ENCODE results near the gene XIRP1.

XIRP1 gene

DNA sequence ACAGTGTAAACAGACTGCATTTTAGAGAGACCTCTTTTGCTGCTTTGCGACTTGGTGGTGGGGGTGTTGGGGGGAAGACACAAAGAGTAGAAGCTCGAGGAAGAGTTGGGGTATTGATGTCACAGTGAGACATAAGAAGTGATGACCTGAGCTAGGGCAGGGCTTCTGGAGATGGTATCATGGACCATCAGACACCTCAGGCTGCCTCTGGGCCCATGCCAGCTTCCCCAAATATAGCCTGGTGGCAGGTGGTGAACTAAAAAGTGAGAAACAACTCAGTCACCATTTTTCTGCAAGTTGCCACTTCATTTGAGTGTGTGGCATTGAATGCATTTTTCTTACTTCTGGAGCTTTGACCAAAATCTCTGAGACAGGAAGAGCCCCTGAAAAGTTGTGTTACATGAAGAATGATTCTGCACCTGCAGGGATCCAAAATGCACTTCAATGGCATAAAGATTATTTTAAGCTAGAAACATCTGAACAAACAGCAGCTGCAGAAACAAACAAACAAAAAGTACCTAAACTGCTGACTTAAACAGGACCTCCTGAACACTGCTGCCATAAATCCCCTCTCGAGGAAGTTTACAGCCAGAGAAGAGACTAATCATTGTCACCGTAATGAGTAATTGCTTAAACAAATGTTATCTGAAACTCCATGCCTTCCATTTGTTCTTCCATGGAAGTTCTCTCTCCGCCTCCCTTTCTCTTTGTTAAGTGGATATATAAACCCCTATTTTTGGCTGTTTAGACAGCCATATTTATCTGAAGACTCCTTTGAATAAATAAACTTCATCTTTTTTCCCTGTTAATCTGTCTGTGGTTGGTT is 15.2 kb upstream of the XIRP1 start:
- DNase-seq: no peak

DNA sequence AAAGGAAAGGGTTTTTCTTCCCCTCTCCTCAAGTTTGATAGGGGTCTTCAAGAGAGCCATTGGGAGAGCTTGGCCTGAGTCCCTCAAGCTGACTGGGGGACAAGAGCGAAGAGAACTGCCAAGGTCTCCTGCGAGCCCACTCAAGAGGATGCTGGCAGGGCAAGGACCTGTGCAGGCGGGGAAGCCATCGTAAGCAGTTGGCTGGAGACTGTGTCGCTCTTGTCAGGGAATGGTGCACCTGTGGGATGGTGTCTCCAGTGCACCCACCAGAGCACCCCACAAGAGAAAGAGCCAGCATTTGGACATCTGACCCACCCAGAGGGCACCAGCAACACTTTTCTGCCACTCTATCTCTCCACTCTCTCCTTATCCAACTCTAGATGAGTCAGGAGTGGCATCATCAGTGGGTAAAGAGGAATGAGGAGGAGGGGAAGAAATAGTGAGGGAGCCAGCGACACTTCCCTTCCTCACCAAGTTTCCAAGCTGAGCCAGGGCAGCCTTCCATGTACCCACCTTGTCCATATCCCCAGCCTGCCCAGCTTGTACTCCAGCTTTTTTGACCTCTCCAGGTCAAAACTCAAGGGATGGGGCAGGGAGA is 13.6 kb upstream of the XIRP1 start:
- no peak for DNase-seq

DNA sequence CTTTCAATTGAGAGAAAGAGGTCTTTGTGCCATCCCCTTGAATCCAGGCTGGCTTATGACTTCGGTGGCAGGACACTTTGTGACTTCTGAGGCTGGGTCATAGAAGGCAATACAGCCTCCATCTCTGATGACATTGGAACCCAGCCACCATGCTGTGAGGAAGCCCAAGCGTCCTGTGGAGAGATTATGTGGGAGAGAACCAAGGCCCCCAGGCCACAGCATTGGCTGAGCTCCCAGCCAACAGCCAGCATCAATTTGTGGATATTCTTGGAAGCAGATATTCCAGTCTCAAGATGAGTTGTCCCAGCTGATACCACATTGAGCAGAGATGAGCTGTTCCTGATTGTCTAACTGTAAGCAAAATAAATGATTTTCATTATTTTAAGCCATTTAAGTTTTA is 12.7 kb upstream of the XIRP1 start:
- no peak for DNase-seq

DNA sequence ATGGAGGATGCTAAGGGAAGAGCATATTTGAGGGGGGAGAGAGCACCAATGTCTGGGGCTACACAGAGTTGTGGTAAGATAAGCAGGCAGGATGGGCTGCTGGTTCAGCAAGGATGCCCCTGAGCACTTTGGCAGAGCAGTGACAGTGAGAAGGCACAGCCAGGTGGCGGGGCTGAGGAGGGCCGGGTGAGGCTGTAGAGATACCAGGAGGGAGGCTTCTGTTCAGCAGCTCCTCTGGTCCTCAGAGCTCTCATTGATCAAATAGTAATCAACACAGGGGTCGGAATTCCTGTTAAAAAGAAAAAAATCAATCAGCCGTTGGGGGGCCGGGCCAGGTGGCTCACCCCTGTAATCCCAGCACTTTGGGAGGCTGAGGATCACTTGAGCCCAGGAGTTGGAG is 11.5 kb upstream of the XIRP1 start:
- DNase-seq: no peak

DNA sequence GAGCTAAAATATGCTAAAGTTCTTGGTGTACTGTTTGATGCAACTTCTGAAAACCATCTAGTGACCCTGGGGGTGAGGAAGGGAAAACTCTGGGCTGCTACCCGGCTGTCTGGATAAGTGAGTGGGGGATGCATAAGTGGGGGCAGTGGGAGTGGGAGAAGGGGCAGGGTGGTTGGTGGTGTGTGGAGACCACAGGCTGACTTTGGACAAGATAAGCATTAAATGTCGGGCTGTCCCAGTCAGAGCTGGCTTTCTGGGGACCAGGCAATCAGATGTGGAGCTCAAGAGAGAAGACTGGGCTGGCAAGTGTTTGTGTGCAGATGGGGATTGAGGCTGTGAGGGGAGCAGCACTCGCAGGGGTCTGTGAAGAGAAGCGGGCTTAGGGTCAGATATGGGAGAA is 11.0 kb upstream of the XIRP1 start:
- DNase-seq: no peak

DNA sequence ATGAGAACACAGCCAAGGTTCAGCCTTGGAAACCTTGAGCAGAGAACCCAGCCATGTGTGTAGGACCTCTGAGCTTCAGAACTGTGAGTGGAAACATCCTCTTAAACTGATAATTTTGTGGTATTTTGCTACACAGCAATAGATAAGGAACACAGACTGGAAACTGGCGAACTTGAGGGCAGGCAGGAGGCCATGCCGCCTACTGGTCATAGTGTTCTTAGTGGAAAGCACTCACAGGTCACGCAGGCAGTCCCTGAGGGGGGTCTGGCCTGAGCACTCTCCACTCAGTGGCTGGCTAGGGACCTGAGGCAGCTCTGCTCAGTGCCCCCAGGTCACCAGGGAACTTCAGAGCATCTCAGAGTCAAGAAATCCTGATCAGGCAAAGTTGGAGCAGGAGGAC is 9.7 kb upstream of the XIRP1 start:
- DNase-seq: no peak

DNA sequence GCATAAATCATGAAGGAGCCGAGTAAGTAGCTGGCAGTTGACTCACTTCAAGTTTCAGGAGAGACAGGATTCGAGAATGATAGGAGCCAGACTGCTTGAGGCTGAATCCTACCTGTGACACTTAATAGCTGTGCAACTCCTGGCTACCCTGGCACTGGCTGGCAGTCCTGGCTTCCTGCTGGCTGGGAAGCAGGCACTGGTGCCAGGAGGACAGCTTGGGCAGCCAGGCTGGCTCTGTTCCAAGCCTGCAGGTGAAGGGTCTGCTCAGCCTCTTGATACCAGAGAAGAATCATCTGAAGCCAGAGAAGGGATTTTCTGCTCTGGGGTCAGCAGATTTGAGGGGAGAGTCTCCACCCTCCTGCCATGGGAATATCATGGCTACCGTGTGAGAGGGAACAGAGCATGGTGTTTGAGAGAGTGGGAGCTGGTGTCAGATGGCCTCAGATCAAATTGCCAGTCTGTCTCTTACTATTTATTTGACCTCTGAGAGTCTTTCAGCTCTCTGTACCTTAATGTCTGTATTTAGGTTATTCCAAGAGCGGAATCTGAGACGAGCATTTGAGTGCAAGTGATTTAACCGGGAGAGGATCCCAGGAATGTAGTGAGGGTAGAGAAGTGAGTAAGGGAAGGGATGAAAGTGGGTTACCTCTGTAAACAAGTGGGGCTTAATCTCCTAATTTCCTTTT is 4.4 kb upstream of the XIRP1 start:
- DNase-seq: no peak

DNA sequence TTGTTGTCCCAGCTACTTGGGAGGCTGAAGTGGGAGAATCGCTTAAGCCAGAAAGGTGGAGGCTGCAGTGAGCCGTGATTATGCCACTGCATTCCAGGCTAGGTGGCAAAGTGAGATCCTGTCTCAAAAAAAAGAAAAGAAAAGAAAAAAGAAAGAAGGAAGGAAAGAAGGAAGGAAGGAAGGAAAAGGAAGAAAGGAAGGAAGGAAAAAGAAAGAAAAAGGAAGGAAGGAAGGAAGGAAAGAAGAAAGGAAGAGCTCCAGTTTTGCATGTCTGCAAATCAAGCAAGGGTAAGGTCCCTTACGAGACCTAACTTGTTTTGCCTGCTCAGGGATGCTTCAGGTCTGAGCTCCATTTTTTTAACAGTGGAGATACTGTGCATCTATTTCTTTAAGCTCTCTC is 3.6 kb upstream of the XIRP1 start:
- DNase-seq: no peak

DNA sequence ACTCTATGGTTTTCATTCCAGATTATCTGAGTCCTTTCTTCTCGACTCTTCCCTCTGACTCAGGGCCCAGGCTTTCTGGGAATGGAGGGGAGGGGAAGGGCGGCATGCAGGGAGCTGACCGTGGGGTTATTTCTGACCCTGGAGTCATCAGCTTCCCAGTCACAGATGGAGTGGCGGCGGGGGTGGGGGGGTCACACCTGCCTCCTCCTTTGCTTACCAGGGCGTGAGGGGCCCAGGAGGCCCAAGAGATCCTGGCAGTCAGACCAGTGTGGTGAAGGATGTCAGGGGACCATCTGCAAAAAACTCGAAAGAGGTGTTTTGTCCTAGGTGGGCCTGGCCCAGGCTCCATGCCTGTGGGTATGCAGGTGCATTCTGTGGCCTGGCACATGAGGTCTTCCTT is 996 bp upstream of the XIRP1 start:
- DNase-seq: no peak

DNA sequence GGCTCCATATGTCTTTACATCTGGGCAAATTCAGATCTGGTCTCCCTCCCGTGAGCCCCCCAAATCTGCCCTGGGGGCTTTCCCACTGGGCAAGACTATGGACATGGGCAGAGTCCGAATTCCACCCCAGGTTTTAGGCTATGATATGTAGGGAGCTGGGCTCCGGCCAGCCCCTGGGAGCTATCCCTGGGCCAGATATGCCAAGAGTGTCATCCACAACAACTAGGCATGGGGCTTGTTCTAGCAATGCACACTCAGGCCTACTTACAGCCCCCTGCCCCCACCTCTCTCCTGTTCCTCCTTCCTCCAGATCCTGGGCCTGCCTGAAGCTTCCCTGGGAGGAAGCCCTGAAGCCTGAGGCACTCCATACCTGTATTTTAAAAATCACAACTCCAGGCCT is 622 bp downstream of the XIRP1 start:
- DNase-seq: no peak

DNA sequence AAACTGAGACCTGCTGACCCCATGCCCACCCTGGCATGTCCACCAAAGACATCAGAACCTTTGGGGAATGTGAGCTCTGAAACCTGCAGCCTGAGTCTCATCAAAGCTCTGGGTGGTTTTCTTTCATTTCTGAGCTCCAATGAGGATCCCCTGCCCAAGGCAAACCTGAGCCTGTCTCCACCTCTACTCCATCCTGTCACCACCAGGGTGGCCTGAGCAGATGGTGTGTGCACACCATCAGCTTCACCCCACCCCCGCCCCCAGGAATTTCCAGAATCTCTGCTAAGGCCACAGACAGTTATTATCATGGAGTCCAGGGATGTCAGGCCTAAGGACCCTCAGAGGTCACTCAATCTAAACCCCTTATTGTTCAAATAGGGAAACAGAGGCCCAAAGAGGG is 1.3 kb downstream of the XIRP1 start:
- DNase-seq: no peak

DNA sequence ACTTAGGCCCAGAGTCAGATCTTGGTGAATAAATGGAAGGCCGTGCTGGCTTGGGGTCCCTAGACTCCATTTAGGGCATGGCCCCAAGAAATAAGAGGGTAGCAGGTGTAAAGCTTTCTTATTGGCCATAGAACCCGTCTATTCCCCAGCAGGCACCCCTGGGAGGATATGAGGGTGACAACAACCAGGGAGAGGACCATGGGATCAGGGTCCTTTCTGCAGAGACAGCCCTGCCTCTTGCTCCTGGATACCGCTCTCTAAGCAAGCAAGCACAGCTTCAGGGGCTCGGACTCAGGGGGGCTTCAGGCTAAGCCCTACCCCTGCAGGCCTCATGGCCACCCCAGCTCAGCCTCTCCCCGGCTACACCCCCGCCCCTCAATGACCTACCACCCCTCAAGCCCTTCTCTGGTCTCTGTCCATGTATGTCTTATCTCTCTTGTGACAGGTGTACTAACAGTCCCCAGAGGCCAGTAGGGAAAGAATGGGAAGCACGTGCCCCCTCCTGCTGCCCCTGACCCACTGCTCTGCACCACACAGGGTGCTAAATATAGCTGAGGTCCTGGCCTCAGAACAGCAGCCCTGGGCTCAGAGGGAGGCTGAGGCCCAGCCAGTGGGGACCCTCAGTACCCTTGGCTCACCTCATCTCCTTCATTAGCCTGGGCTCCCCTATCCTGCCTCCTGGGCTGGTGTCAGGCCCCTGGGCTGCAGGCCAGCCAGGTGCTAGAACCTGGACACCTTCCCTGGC is 1.9 kb downstream of the XIRP1 start:
- DNase-seq: no peak

DNA sequence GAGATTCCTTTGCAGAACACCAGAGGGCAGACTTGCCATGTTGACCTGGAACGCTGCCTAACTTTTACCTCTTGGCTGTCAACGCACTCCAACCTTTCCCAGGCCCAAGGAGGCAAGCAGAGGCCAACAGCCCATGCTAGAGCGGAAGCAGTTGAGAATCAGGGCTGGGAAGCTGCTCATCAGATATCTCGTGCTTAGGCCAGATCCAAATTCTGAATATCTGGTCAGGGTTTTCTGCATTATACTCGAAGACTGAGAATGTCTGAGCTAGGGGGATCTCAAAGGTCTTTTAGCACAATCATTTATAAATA is 2.5 kb downstream of the XIRP1 start:
- DNase-seq: peak; percentile 74

DNA sequence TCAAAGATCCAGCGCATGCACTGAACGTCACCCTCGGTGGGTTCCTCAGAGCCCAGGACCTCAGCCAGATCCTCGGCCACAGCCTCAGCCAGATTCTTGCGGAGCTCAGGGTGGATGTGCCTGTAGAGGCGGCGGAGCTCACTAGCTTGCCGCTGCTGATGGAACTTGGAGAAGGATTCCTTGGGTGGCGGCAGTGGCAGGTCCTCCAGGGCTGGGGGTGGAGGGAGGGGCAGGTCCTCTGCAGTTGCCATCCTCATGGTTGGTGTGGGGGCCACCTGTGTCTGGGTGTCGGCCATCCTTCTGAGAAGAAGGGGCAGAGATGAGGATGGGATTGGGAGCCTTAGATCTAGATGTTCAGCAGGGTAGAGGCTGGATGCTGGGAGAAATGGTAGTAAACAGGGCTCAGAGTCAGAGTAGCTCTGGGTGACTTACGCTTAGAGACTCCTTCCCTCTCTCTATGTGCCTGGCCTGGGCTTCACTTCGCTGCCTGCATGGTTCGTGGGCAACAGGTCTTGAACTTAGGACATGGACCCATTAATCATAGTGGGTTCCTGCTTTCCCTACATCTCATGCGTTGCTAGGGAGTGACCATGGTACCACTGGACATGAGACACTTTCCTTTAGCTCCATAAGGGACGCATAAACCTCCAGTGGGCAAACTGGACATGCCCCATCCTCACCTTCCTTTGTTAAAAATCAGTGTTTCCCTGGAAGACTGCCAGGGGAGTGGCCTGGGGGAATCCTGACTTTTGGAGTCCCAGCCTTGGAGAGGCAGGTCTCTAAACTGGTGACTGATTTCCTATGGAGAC is 3.0 kb downstream of the XIRP1 start:
- DNase-seq: no peak

DNA sequence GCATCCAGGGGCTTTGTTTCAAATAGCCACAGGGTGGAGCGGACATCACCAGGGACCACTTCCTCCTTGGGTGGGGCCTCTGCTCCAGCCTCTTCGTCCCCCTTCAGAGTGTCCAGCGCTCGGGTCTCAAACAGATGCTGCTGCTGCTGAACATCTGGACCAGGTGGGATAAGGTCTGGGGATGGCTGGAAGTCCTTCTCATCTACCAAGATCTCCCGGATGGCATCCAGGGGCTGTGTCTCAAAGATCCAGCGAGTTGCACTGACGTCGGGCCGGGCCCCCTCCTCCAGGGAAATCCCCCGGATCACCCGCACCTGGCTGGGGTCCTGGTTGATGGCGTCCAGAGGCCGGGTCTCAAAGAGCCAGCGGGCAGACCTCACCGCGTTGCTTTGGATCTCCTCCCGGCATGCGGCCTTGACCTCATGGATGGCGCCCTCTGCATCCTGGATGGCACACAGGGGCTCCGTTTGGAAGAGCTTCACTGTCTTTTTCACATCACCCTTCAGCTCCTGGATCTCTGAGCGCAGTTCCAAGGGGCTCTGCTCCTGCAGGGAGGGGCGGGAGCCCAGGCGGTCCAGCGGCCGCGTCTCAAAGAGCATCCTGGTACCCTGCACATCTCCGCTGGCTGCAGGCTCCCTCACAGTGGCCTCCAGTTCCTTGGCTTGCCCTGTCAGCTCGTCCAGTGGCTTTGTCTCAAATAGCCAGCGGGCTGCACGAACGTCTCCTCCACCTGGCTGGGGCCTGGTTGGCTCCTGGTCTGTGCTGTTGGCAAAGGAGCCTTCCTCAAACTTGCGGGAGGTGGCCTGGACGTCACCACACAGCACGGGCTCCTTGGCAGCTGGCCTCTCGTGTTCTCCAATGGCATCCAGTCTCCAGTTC is 3.9 kb downstream of the XIRP1 start:
- no peak for DNase-seq

DNA sequence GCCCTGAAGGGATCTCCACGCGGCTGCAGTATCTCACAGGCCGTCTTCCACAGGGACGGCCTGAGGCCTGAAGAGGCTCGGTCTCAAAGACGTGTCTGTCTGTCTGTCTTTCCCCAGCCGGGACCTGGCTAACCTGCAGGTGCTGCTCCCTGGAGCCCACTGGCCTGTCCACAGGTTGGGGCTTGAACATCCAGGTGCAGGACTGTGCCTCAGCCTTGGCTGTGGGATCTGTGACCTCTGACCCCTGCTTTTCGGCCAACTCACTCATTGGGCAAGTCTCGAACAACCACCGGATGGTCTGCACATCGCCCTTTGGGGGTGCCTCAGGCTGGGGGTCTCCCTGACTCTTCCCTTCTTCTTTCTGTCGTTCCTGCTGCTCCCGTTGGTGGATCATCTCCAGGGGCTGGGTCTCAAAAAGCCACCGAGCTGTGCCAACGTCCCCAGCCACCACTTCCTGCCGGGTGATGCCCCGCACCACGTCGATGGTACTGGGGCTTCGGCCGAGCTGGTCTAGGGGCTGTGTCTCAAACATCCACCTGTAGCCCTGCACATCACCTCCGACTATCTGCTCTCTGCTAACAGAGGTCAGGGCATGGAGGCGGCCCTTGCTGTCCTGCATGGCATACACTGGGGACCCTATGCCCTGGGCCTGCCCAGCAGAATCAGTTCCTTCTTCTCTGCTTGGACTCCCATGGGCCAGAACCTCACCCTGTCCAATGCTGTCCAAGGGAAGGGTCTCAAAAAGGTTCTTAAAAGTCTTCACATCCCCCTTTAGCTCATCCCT is 4.8 kb downstream of the XIRP1 start:
- DNase-seq: no peak

DNA sequence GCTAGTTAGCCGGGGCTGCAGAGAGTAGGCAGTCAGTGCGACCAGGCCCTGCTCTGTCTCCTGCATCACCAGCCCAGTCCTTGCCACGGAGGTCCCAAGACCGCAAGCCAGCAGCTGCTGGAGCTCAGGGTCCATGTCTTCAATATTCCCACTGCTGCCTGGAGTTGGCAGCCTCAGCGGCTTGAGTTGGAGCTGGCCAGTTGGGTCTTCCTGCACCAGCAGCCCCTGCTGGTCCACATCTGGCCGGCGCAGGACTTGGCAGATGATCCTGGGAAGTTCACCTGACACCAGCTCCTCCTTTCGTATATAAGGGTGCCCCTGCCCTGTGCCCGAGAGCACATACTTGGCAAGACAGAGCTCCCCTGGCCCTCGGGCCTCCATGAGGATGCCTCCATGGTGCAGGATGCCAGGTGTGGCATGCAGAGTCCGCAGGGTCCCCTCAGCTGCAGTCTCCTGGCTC is 5.7 kb downstream of the XIRP1 start:
- no peak for DNase-seq

DNA sequence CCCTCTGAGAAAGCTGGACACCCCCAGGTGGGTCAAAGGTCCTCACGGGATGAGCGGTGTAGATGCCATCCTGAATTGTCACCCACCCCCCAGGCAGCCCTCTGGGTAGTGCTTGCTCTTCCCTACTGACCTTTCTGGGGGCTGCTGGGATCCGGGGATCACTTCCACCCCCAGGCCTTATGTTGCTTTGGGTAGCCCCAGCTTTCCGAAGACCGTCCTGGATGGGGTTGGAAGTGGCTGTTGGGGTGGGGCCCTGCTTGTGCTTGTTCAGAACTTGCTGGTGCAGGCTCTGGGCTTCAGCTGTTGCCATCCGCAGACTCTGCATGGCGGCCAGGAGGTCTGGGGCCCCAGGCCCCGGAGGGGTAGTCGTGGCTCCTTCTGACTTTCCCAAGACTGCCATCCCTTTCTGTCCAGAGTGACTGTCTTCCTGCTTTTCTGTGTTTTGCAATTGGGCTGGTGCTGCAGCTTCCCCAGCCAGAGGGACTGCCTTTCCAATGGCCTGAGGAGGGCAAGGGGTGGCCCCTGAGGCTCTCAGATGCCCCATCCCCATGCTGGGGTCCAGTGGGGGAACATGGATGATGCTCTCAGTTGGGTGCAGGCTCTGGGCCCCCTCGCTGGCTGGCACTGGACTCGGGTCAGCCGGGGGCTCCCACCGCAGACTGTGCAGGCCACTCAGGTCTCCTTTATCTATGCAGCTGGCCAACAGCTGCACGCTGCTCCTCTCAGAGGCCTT is 6.3 kb downstream of the XIRP1 start:
- no peak for DNase-seq

DNA sequence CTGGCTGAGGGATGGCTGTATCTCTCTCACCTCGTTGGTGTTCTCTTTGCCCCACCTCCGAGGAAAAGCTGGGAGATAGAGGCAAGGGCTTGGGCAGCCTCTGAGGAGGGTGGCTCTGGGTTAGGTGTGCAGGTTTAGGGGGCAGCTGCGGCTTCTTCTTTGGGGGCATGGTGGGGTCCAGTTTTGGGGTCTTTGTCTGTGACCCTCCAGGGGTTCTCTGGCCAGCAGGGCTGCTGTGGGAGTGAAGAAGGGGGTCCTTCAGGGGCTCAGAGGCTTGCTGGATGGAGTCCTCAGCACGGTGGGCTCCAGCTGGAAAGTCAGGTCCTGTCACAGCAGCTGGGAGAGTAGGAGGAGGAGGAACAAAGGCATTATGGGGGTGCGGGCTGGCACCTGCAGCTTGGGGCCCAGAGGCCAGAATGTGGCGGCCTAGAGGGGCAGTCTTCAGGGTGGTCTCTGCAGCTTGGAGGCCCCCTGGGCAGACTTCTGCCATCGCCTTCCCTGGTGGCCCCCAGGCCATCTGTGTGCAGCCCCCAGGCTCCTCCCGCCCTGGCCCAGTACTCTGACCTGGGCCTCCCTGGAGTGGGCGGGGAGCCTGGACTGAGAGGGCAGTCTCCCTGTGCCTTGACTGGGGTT is 7.0 kb downstream of the XIRP1 start:
- no peak for DNase-seq

DNA sequence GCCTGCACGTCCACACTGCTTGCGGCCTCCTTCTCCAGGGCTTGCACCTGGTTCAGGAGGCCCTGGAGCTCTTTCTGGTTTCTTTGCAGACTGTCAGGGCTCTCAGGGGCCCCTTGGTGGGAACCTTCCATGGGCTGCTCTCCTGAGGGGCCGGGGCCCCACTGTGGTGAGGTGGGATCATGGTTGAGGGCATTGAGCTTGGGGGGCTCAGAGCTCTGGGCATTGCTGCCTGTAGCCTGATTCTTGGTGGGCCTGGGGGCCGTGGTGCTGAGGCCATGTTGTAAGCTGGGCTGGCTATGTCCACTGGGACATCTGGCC is 7.5 kb downstream of the XIRP1 start:
- DNase-seq: no peak

Data from CD4-positive, alpha-beta T cell treated with Interleukin-12 subunit alpha and Interleukin-12 subunit beta, for 1 hour (primary cell).